Smooth muscle cell (in vitro differentiated cells): ENCODE results near the gene CCDC157. TPM values are rescaled to one million over a fixed set of nuclear protein-coding genes. Genes with fewer than 3 reads are reported as not detected.

Source experiments
- DNase-seq: peaks from one replicate; lab custom pipeline; 2025; ENCODE audit not compliant: unreplicated experiment; lab: John Stamatoyannopoulos, UW
- H2AFZ ChIP-seq: fragments of 200-600 bp; sonication (generic); 2 replicates; pipeline ENCODE4 v1.6.0; 2016; ENCODE audit warnings: antibody characterized with exemption, low read depth, mild to moderate bottlenecking
- H3F3A ChIP-seq: fragments of 200-600 bp; sonication (generic); 2 replicates; pipeline ENCODE4 v1.6.0; 2017; ENCODE audit warnings: antibody characterized with exemption, low read depth
- H3K27ac ChIP-seq: fragments of 200-600 bp; sonication (generic); 2 replicates; pipeline ENCODE4 v1.5.1; 2016; ENCODE audit warnings: low read depth, mild to moderate bottlenecking
- H3K27me3 ChIP-seq: fragments of 200-600 bp; sonication (generic); 2 replicates; pipeline ENCODE4 v1.6.1; 2016; ENCODE audit warnings: low read depth, mild to moderate bottlenecking
- H3K36me3 ChIP-seq: fragments of 200-600 bp; sonication (generic); 2 replicates; pipeline ENCODE4 v1.5.1; 2016; ENCODE audit warnings: low read depth
- H3K4me1 ChIP-seq: fragments of 200-600 bp; sonication (generic); 2 replicates; pipeline ENCODE4 v1.5.1; 2016; ENCODE audit warnings: low read depth
- H3K4me2 ChIP-seq: fragments of 200-600 bp; sonication (generic); 2 replicates; pipeline ENCODE4 v1.6.0; 2016; ENCODE audit warnings: mild to moderate bottlenecking
- H3K4me3 ChIP-seq: fragments of 200-600 bp; sonication (generic); 2 replicates; pipeline ENCODE4 v1.5.1; 2016; ENCODE audit warnings: mild to moderate bottlenecking
- H3K79me2 ChIP-seq: fragments of 200-600 bp; sonication (generic); 2 replicates; pipeline ENCODE4 v1.6.0; 2016; ENCODE audit warnings: low read depth, mild to moderate bottlenecking
- H3K9ac ChIP-seq: fragments of 200-600 bp; sonication (generic); 2 replicates; pipeline ENCODE4 v1.6.0; 2016; ENCODE audit warnings: low read depth
- H3K9me3 ChIP-seq: fragments of 200-600 bp; sonication (generic); replicated peaks from 2 replicates; pipeline ENCODE4 v1.5.1; 2016; ENCODE audit warnings: low read depth
- H4K20me1 ChIP-seq: fragments of 200-600 bp; sonication (generic); 2 replicates; pipeline ENCODE4 v1.6.0; 2016; ENCODE audit warnings: low read depth
- CTCF ChIP-seq: fragments of 200-600 bp; sonication (generic); IDR thresholded peaks from 2 replicates; pipeline ENCODE4 v1.5.1; 2017; ENCODE audit warnings: borderline replicate concordance, mild to moderate bottlenecking, antibody characterized with exemption; ENCODE audit not compliant: insufficient read depth, poor library complexity, severe bottlenecking
- WGBS: methylation state at CpG from one replicate; pipeline ENCODE4 v1.1.7; 2016; ENCODE audit warnings: low lambda C conversion rate; 5-methylcytosine and 5-hydroxymethylcytosine counted together
- polyA plus RNA-seq: library from polyadenylated mRNA; unstranded; fragments of >200 nt; fragmentation: Nextera tagmentation; extraction: Ambion mirVana; gene quantifications from 2 replicates; pipeline ENCODE4 v1.2.1, GENCODE V29; 2016
- total RNA-seq: library from RNA; depleted of rRNA; stranded (reverse); fragments of >200 nt; gene quantifications from 2 replicates; pipeline ENCODE4 v1.2.3, GENCODE V29; 2014

Gene CCDC157
- total and polyA plus RNA-seq, 2 experiments from 2014 or later, result 2.5 to 4.8 TPM

- Histone ChIP-seq H3K79me2 (no peaks in the 10 kb centered on the region), H3K4me2 (no peak overlapping the region), H3K27me3 (no peaks in the 10 kb centered on the region), H3K4me3 (no peak overlapping the region), H3K9ac (no peak overlapping the region), H3F3A (no peaks in the 10 kb centered on the region), H3K9me3 (no peaks in the 10 kb centered on the region), H2AFZ (no peak overlapping the region), H3K36me3 (no peaks in the 10 kb centered on the region), H3K27ac (no peak overlapping the region), H3K4me1 (no peaks in the 10 kb centered on the region), H4K20me1 (peaks cover 4% of the 10 kb centered on the region)
- no peak for DNase-seq
- TF ChIP-seq CTCF, result no peak
- 94% methylated on average over 33 of the region's 33 CpGs for WGBS
These were observed 16.8 kb downstream of the CCDC157 start for GRCh38 chr22:30373331-30374325.

GRCh38 chr22:30375312-30375849 is 18.6 kb downstream of the CCDC157 start:
- Histone ChIP-seq H3F3A (no peaks in the 10 kb centered on the region), H3K9me3 (no peaks in the 10 kb centered on the region), H3K79me2 (no peaks in the 10 kb centered on the region), H3K36me3 (no peaks in the 10 kb centered on the region), H2AFZ (no peak overlapping the region), H3K27ac (no peak overlapping the region), H4K20me1 (peaks cover 4% of the 10 kb centered on the region), H3K4me3 (no peak overlapping the region), H3K9ac (no peak overlapping the region), H3K27me3 (no peaks in the 10 kb centered on the region), H3K4me1 (no peaks in the 10 kb centered on the region), H3K4me2 (no peak overlapping the region)
- 95% methylated on average over 13 of the region's 13 CpGs for WGBS
- TF ChIP-seq CTCF, result no peak
- no peak for DNase-seq

- Histone ChIP-seq H3K27me3 (no peaks in the 10 kb centered on the region), H3K27ac (no peak overlapping the region), H3K9me3 (no peaks in the 10 kb centered on the region), H3K9ac (no peak overlapping the region), H3K4me2 (no peak overlapping the region), H3K4me3 (no peak overlapping the region), H3K79me2 (no peaks in the 10 kb centered on the region), H3F3A (no peaks in the 10 kb centered on the region), H3K4me1 (no peaks in the 10 kb centered on the region), H4K20me1 (no peaks in the 10 kb centered on the region), H2AFZ (no peak overlapping the region), H3K36me3 (no peaks in the 10 kb centered on the region)
- no peak for DNase-seq
- WGBS, result 97% methylated on average over 20 of the region's 20 CpGs
- TF ChIP-seq CTCF, result no peak
These were observed 23.2 kb downstream of the CCDC157 start for GRCh38 chr22:30380011-30380410.
